NT2/D1 (cell line): ENCODE results near the gene RHBDL1.

ENCODE experiments used
- SUZ12 ChIP-seq: IDR thresholded peaks from 2 replicates; pipeline ENCODE4 v1.6.1; 2011; ENCODE audit not compliant: insufficient read length, insufficient read depth; ENCODE audit errors: extremely low read depth
- ZNF274 ChIP-seq: IDR thresholded peaks from 2 replicates; pipeline ENCODE4 v1.6.1; 2011; ENCODE audit warnings: mild to moderate bottlenecking, low read depth, low read length

- no peak for TF ChIP-seq ZNF274
- no peak for TF ChIP-seq SUZ12
Measured at GRCh38 chr16:716768-717325, 41.4 kb downstream of the RHBDL1 start.
